HL-60/S4 treated with retinoic acid at 250 ng/mL for 4 days and 3 days (cell line): Measurements from ENCODE around the gene ACBD6.

ENCODE experiments used
- in situ Hi-C: fragments of 300-500 bp; cut with MboI; formaldehyde crosslinking; loops from 2 replicates; pipeline ENCODE4 v1.7.0; 2022; ENCODE audit warnings: low sequenced_read_pairs

The ACBD6 gene

GRCh38 chr1:180261030-180261429, 241.3 kb downstream of the ACBD6 start:
- in situ Hi-C loops, result no loop called here

GRCh38 chr1:180260541-180260940, 241.8 kb downstream of the ACBD6 start:
- in situ Hi-C loops, result no loop called here

GRCh38 chr1:180259431-180260338, 242.7 kb downstream of the ACBD6 start:
- in situ Hi-C loops, result no loop called here

GRCh38 chr1:180258935-180259334, 243.4 kb downstream of the ACBD6 start:
- in situ Hi-C loops, result no loop called here

- in situ Hi-C loops, result no loop called here
Observed at GRCh38 chr1:180258290-180258689, 244.1 kb downstream of the ACBD6 start.

- in situ Hi-C loops, result no loop called here
Observed at GRCh38 chr1:180257486-180257885, 244.9 kb downstream of the ACBD6 start.

GRCh38 chr1:180257028-180257386, 245.4 kb downstream of the ACBD6 start:
- in situ Hi-C loops, result no loop called here

- in situ Hi-C loops, result no loop called here
Observed at GRCh38 chr1:180256341-180257027, 245.9 kb downstream of the ACBD6 start.

GRCh38 chr1:180255536-180256340, 246.6 kb downstream of the ACBD6 start:
- in situ Hi-C loops, result no loop called here

- in situ Hi-C loops, result no loop called here
Observed at GRCh38 chr1:180254854-180255253, 247.5 kb downstream of the ACBD6 start.

- in situ Hi-C loops, result no loop called here
Observed at GRCh38 chr1:180254496-180254819, 247.9 kb downstream of the ACBD6 start.

GRCh38 chr1:180253585-180254495, 248.5 kb downstream of the ACBD6 start:
- in situ Hi-C loops, result no loop called here

- in situ Hi-C loops, result no loop called here
Observed at GRCh38 chr1:180252638-180253536, 249.5 kb downstream of the ACBD6 start.

GRCh38 chr1:180251526-180252305, 250.7 kb downstream of the ACBD6 start:
- in situ Hi-C loops, result no loop called here

- in situ Hi-C loops, result no loop called here
Observed at GRCh38 chr1:180250883-180251509, 251.4 kb downstream of the ACBD6 start.

GRCh38 chr1:180250499-180250770, 251.9 kb downstream of the ACBD6 start:
- in situ Hi-C loops, result no loop called here

- in situ Hi-C loops, result no loop called here
Observed at GRCh38 chr1:180249725-180250498, 252.5 kb downstream of the ACBD6 start.
